OCI-LY7 (cell line): ENCODE measurements around the gene KRT36.

Experiments used
- CTCF ChIP-seq: fragments of 200-600 bp; sonication (generic); conservative IDR thresholded peaks from 2 replicates; pipeline ENCODE4 v1.5.1; 2014; ENCODE audit warnings: mild to moderate bottlenecking, antibody characterized with exemption, low read length, moderate library complexity, mixed read lengths
- EZH2phosphoT487 ChIP-seq: fragments of 200-600 bp; sonication (generic); IDR thresholded peaks from 2 replicates; pipeline ENCODE4 v1.6.1; 2018; ENCODE audit warnings: low read depth, borderline replicate concordance, mild to moderate bottlenecking, mixed run types, antibody characterized with exemption, low read length, moderate library complexity, mixed read lengths

GRCh38 chr17:41486316-41486715, 3.4 kb downstream of the KRT36 start:
- TF ChIP-seq EZH2phosphoT487 (no peak), CTCF (no peak)
